HEK293 (cell line): ENCODE results near the gene TNFRSF6B.
"Not testable (repeated sequence)": the region's sequence is repeated elsewhere in the genome, so short reads cannot be mapped to it uniquely, and the experiment has no call there.

Experiments used
- CTCF ChIA-PET: fragments of 350-600 bp; formaldehyde crosslinking; extraction: SDS; loops from one replicate; lab custom pipeline; 2021; ENCODE audit warnings: antibody characterized with exemption; lab: Yijun Ruan, JAX
- POLR2A ChIA-PET: fragments of 300-600 bp; formaldehyde crosslinking; extraction: SDS; loops from one replicate; lab custom pipeline; 2020; ENCODE audit warnings: antibody characterized with exemption, inconsistent platforms; lab: Yijun Ruan, JAX
- H3K27ac ChIP-seq: fragments of 200-500 bp; sonication (Bioruptor generic); 2 replicates; pipeline ENCODE4 v1.5.1; 2014; ENCODE audit warnings: low read depth, low read length, control low read depth, inconsistent platforms; ENCODE audit errors: extremely low read depth
- H3K36me3 ChIP-seq, 2 experiments: fragments of 200-500 bp in 1 of 2; sonication (Bioruptor generic) in 1 of 2; 1 replicate in 1 of 2; 2 replicates in 1 of 2; pipeline ENCODE4 v1.5.1; 2014 to 2017; ENCODE audit warnings: inconsistent platforms in 2 of 2, low read length in 2 of 2; ENCODE audit not compliant: control insufficient read depth in 2 of 2, insufficient read depth in 1 of 2
- H3K4me1 ChIP-seq: fragments of 200-500 bp; sonication (Bioruptor generic); 2 replicates; pipeline ENCODE4 v1.5.1; 2014; ENCODE audit warnings: mild to moderate bottlenecking, low read length, inconsistent platforms; ENCODE audit not compliant: control insufficient read depth, insufficient read depth
- H3K4me3 ChIP-seq: 2 replicates; pipeline ENCODE4 v1.5.1; 2011; ENCODE audit warnings: low read depth, mild to moderate bottlenecking, control low read depth, low read length, moderate library complexity
- H3K9me3 ChIP-seq: fragments of 200-500 bp; sonication (Bioruptor generic); 2 replicates; pipeline ENCODE4 v1.5.1; 2014; ENCODE audit warnings: low read depth, low read length, inconsistent platforms; ENCODE audit not compliant: control insufficient read depth, insufficient read depth
- CTCF ChIP-seq: fragments of 450-650 bp; formaldehyde crosslinking; IDR thresholded peaks from 2 replicates; pipeline ENCODE4 v1.5.1; 2016; ENCODE audit warnings: missing biosample characterization, missing genetic modification characterization
- GLIS1 ChIP-seq: fragments of 450-650 bp; formaldehyde crosslinking; IDR thresholded peaks from 2 replicates; pipeline ENCODE4 v1.5.1; 2016; ENCODE audit warnings: missing biosample characterization, missing genetic modification characterization
- IKZF3 ChIP-seq: fragments of 450-650 bp; IDR thresholded peaks from 2 replicates; pipeline ENCODE4 v1.5.0; 2018; ENCODE audit warnings: missing biosample characterization, mild to moderate bottlenecking, missing genetic modification characterization, moderate library complexity
- KLF10 ChIP-seq: fragments of 450-650 bp; IDR thresholded peaks from 2 replicates; pipeline ENCODE4 v1.5.1; 2018; ENCODE audit warnings: missing biosample characterization, mild to moderate bottlenecking, missing genetic modification characterization
- PRDM10 ChIP-seq: fragments of 450-650 bp; formaldehyde crosslinking; IDR thresholded peaks from 2 replicates; pipeline ENCODE4 v1.5.1; 2016; ENCODE audit warnings: missing biosample characterization, missing genetic modification characterization
- ZBTB6 ChIP-seq: fragments of 450-650 bp; formaldehyde crosslinking; IDR thresholded peaks from 2 replicates; pipeline ENCODE4 v1.5.1; 2017; ENCODE audit warnings: missing biosample characterization, missing genetic modification characterization
- ZNF324 ChIP-seq: fragments of 450-650 bp; formaldehyde crosslinking; IDR thresholded peaks from 2 replicates; pipeline ENCODE4 v1.5.1; 2016; ENCODE audit warnings: missing biosample characterization, missing genetic modification characterization
- ZNF350 ChIP-seq: fragments of 450-650 bp; formaldehyde crosslinking; IDR thresholded peaks from 2 replicates; pipeline ENCODE4 v1.5.0; 2017; ENCODE audit warnings: missing biosample characterization, mild to moderate bottlenecking, missing genetic modification characterization
- ZNF48 ChIP-seq: fragments of 450-650 bp; formaldehyde crosslinking; IDR thresholded peaks from 2 replicates; pipeline ENCODE4 v1.5.1; 2016; ENCODE audit warnings: missing biosample characterization, missing genetic modification characterization
- ZNF561 ChIP-seq: fragments of 450-650 bp; IDR thresholded peaks from 2 replicates; pipeline ENCODE4 v1.5.1; 2018; ENCODE audit warnings: missing biosample characterization, missing genetic modification characterization, borderline replicate concordance
- ZNF571 ChIP-seq: fragments of 450-650 bp; formaldehyde crosslinking; IDR thresholded peaks from 2 replicates; pipeline ENCODE4 v1.5.0; 2017; ENCODE audit warnings: missing biosample characterization, missing genetic modification characterization
- ZNF600 ChIP-seq: fragments of 450-650 bp; formaldehyde crosslinking; IDR thresholded peaks from 2 replicates; pipeline ENCODE4 v1.5.1; 2016; ENCODE audit warnings: missing biosample characterization, missing genetic modification characterization
- ZNF791 ChIP-seq: fragments of 450-650 bp; formaldehyde crosslinking; IDR thresholded peaks from 2 replicates; pipeline ENCODE4 v1.5.1; 2016; ENCODE audit warnings: missing biosample characterization, missing genetic modification characterization

Gene TNFRSF6B

GRCh38 chr20:63696628-63697356 is at the start of gene TNFRSF6B (continued):
- TF ChIP-seq ZBTB6 (tag by site-specific recombination) (no peak), ZNF600 (tag by site-specific recombination) (0 out of 2 replicates have a peak, but pooled peaks have one; percentile 6), ZNF571 (tag by site-specific recombination) (no peak), CTCF (tag by site-specific recombination) (0 out of 2 replicates have a peak, but pooled peaks have one; percentile 8), ZNF791 (no peak), ZNF48 (tag by site-specific recombination) (no peak), KLF10 (tag by site-specific recombination) (no peak), ZNF350 (tag by site-specific recombination) (no peak), ZNF324 (tag by site-specific recombination) (no peak), IKZF3 (tag by site-specific recombination) (no peak)

GRCh38 chr20:63648190-63648589 is 48.3 kb upstream of the TNFRSF6B start:
- ChIA-PET CTCF (no interaction called here), POLR2A (interaction anchor here (1.0 kb wide), 1 partner anchor 10 kb away, joined by 3 read pairs; the partner anchor contains the start of gene RTEL1)
- H3K4me3 ChIP-seq, result no peak overlapping the region
- no peaks in the 10 kb centered on the region for H3K9me3 ChIP-seq
- no peak overlapping the region for H3K27ac ChIP-seq
- no peaks in the 10 kb centered on the region; the same call in 1 of the 2 replicates for H3K4me1 ChIP-seq
- no peaks in the 10 kb centered on the region for H3K36me3 ChIP-seq
- TF ChIP-seq ZNF350 (tag by site-specific recombination) (no peak), ZNF561 (tag by site-specific recombination) (no peak)

- H3K27ac ChIP-seq, result no peak overlapping the region
- no peaks in the 10 kb centered on the region for H3K36me3 ChIP-seq
- POLR2A ChIA-PET, result interaction anchor here (0.6 to 1.5 kb wide), 3 partner anchors 9 to 22 kb away, joined by 3 to 4 read pairs (median 4); partner anchors contain the start of genes GMEB2 and RTEL1
- H3K4me3 ChIP-seq, result no peak overlapping the region
- H3K9me3 ChIP-seq, result no peaks in the 10 kb centered on the region
- H3K4me1 ChIP-seq, result no peaks in the 10 kb centered on the region; the same call in 1 of the 2 replicates
- CTCF ChIA-PET, result interaction anchor here (0.6 kb wide), 1 partner anchor 22 kb away, joined by 3 read pairs; the partner anchor contains the start of gene GMEB2
- TF ChIP-seq PRDM10 (tag by site-specific recombination) (0 out of 2 replicates have a peak, but pooled peaks have one; percentile 30), GLIS1 (tag by site-specific recombination) (peak; percentile 34; the same call in 1 of the 2 replicates), ZNF324 (tag by site-specific recombination) (no peak)
These were observed 47.4 kb upstream of the TNFRSF6B start for GRCh38 chr20:63648895-63649589.

GRCh38 chr20:63650486-63650885 is 46.0 kb upstream of the TNFRSF6B start:
- CTCF ChIA-PET, result interaction anchor here (1.1 kb wide), 1 partner anchor 31 kb away, joined by 3 read pairs; no protein-coding TSS in a partner anchor
- H3K9me3 ChIP-seq, H3K27ac ChIP-seq, H3K36me3 ChIP-seq, H3K4me3 ChIP-seq, H3K4me1 ChIP-seq: not testable (repeated sequence)
- POLR2A ChIA-PET, result interaction anchor here (0.7 to 1.4 kb wide), 2 partner anchors 23 to 96 kb away, joined by 4 to 5 read pairs; partner anchors contain the start of gene GMEB2
